ENCODE results near the gene FGG. TPM values are rescaled to one million over a fixed set of nuclear protein-coding genes. Genes with fewer than 3 reads are reported as not detected.

Gene FGG
- total and polyA plus RNA-seq, 2 donors (not counting 1 experiment from before 2014, with no cell fraction given): not detected

DNA sequence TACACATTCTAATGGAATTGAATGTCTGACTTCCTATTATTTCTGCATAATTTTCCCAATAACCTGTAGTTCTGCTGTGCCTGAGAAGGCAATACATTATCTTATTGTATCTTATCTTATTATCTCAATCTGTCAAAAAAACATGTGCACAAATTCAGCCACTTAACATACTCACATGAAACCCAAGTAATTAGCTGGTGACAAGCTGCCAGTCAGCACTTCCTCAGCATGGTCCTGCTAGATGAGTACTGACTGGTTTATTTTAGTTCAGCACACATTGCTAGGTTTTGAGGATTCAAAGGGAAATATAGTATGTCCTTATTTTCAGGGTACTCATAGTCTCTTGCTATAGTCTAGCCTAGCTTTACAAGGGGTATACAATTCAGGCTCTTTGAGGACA is 17.9 kb upstream of the FGG start:
- TF ChIP-seq, protein P1, sequence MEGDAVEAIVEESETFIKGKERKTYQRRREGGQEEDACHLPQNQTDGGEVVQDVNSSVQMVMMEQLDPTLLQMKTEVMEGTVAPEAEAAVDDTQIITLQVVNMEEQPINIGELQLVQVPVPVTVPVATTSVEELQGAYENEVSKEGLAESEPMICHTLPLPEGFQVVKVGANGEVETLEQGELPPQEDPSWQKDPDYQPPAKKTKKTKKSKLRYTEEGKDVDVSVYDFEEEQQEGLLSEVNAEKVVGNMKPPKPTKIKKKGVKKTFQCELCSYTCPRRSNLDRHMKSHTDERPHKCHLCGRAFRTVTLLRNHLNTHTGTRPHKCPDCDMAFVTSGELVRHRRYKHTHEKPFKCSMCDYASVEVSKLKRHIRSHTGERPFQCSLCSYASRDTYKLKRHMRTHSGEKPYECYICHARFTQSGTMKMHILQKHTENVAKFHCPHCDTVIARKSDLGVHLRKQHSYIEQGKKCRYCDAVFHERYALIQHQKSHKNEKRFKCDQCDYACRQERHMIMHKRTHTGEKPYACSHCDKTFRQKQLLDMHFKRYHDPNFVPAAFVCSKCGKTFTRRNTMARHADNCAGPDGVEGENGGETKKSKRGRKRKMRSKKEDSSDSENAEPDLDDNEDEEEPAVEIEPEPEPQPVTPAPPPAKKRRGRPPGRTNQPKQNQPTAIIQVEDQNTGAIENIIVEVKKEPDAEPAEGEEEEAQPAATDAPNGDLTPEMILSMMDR (IDR thresholded peaks at IDR 0.05): no peak
- H3K27ac ChIP-seq (ENCODE audit: low read length in 2 of 2): no peak overlapping the region
- ChIA-PET CTCF (interaction anchor here (1.4 to 1.9 kb wide), 2 partner anchors 10 to 12 kb away, joined by 3 to 6 read pairs; no protein-coding TSS in a partner anchor), POLR2A (no interaction called here)
- peaks cover 0 to 1% (median 0%) of the 10 kb centered on the region in 3 donors for H3K9me3 ChIP-seq (ENCODE audit: control extremely low read depth in 1 of 3, control insufficient read depth in 2 of 3, insufficient read depth in 1 of 3, low read length in 2 of 3)
- ATAC-seq (ENCODE audit: low read depth): no peak
- no peak overlapping the region for H3K4me3 ChIP-seq (ENCODE audit: control extremely low read depth in 1 of 5, extremely low read depth in 1 of 5, insufficient read depth in 1 of 5, low read depth in 2 of 5, low read length in 4 of 5)
- H2AFZ ChIP-seq (ENCODE audit: insufficient read depth, low read depth, low read length, poor library complexity, severe bottlenecking): no peak overlapping the region
- H4K20me1 ChIP-seq (ENCODE audit: control insufficient read depth, insufficient read depth, low read length, poor library complexity, severe bottlenecking): no peaks in the 10 kb centered on the region
- Mint-ChIP-seq H3K9me3 (ENCODE audit: insufficient read depth) (no peaks in the 10 kb centered on the region), H3K27me3 (peaks cover 35% of the 10 kb centered on the region), H3K27ac (no peak overlapping the region), H3K4me3 (no peak overlapping the region), H3K4me1 (peaks cover 2% of the 10 kb centered on the region)
- peaks cover 0 to 43% (median 33%) of the 10 kb centered on the region in 4 experiments for H3K27me3 ChIP-seq (replicated peaks in 1 of 4; ENCODE audit: control extremely low read depth in 1 of 4, control insufficient read depth in 3 of 4, insufficient read depth in 4 of 4, low read length in 3 of 4)
- intact Hi-C loops (cut with micrococcal nuclease): no loop called here
- no peak for DNase-seq
- H3K4me1 ChIP-seq (ENCODE audit: control insufficient read depth in 2 of 2, insufficient read depth in 2 of 2, low read length in 2 of 2): peaks cover 9 to 13% of the 10 kb centered on the region in 2 donors
- no peaks in the 10 kb centered on the region for H3K36me3 ChIP-seq (replicated peaks in 1 of 2; ENCODE audit: control extremely low read depth in 1 of 2, control insufficient read depth in 1 of 2, extremely low read depth in 1 of 2, insufficient read depth in 2 of 2, low read length in 1 of 2)
- H3K79me2 ChIP-seq (ENCODE audit: control insufficient read depth, insufficient read depth, low read length): no peaks in the 10 kb centered on the region
- H3K4me2 ChIP-seq (replicated peaks; ENCODE audit: low read depth, low read length, poor library complexity, severe bottlenecking): no peak overlapping the region
- H3K9ac ChIP-seq (ENCODE audit: low read length): no peak overlapping the region

DNA sequence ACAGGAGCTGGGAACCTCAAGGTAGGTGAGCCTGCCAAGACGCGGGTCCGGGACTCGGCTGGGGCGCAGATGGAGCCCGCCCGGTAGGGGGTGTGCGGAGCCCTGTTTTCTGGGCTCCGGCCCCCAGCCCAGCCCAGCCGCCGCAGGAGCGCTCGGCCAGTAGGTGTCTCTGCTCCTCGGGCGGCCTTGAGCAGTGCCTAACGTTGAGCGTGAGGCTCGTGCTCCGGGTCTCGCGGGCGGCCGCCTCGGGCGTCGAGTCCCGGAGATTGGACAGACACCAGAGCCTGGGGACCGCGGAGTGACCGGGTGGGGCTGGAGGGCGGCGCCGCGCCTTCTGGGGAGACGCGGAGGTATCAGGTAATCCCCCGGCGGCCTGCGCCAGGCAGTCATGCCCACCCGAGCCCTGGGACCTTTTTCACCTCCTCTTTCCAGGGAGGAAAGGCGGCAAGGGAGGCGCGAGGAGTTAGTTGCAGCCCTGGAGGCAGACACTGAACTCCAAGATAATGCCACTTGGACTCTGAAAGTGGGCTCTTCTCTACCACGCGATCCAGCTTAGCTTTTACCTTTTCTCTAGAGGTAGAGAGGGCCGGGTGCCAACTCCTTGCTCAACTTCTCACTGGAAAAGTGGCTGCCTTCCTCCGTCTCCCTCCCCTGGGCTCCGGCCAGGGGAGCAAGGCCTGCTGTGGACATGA is 14.5 kb upstream of the FGG start:
- Histone ChIP-seq H3K4me3 (ENCODE audit: control extremely low read depth in 1 of 5, extremely low read depth in 1 of 5, insufficient read depth in 1 of 5, low read depth in 2 of 5, low read length in 4 of 5) (peak overlapping the region in 4 of 5 experiments; percentile 26 to 46 (median 36)), H3K4me1 (ENCODE audit: control insufficient read depth in 2 of 2, insufficient read depth in 2 of 2, low read length in 2 of 2) (peaks cover 9 to 13% of the 10 kb centered on the region in 2 donors), H3K36me3 (replicated peaks in 1 of 2; ENCODE audit: control extremely low read depth in 1 of 2, control insufficient read depth in 1 of 2, extremely low read depth in 1 of 2, insufficient read depth in 2 of 2, low read length in 1 of 2) (no peaks in the 10 kb centered on the region), H3K9me3 (ENCODE audit: control extremely low read depth in 1 of 3, control insufficient read depth in 2 of 3, insufficient read depth in 1 of 3, low read length in 2 of 3) (peaks cover 0 to 1% (median 0%) of the 10 kb centered on the region in 3 donors), H3K9ac (ENCODE audit: low read length) (peak overlapping the region; percentile 42), H3K4me2 (replicated peaks; ENCODE audit: low read depth, low read length, poor library complexity, severe bottlenecking) (peak overlapping the region; percentile 81), H3K79me2 (ENCODE audit: control insufficient read depth, insufficient read depth, low read length) (no peaks in the 10 kb centered on the region), H2AFZ (ENCODE audit: insufficient read depth, low read depth, low read length, poor library complexity, severe bottlenecking) (peak overlapping the region; percentile 86), H3K27ac (ENCODE audit: low read length in 2 of 2) (no peak overlapping the region), H3K27me3 (replicated peaks in 1 of 4; ENCODE audit: control extremely low read depth in 1 of 4, control insufficient read depth in 3 of 4, insufficient read depth in 4 of 4, low read length in 3 of 4) (peaks cover 0 to 33% (median 29%) of the 10 kb centered on the region in 4 experiments), H4K20me1 (ENCODE audit: control insufficient read depth, insufficient read depth, low read length, poor library complexity, severe bottlenecking) (no peaks in the 10 kb centered on the region)
- intact Hi-C loops (cut with micrococcal nuclease): loop anchor here (10.0 kb wide), 1 partner anchor 1328 kb away; the partner anchor contains the start of gene CTSO
- ATAC-seq (ENCODE audit: low read depth) (peak; percentile 98), DNase-seq (peak; percentile 74)
- ChIA-PET POLR2A (no interaction called here), CTCF (interaction anchor here (1.6 to 13.8 kb wide), 2 partner anchors 11 to 71 kb away, joined by 3 to 357 read pairs; partner anchors contain the start of genes FGB and PLRG1)
- Mint-ChIP-seq H3K27me3 (peaks cover 34% of the 10 kb centered on the region), H3K9me3 (ENCODE audit: insufficient read depth) (no peaks in the 10 kb centered on the region), H3K4me1 (peaks cover 2% of the 10 kb centered on the region), H3K4me3 (peak overlapping the region; percentile 35), H3K27ac (no peak overlapping the region)
- TF ChIP-seq EZH2 (IDR thresholded peaks at IDR 0.05; ENCODE audit: borderline replicate concordance, insufficient read depth, low read depth, low read length, poor library complexity, severe bottlenecking): no peak
- TF ChIP-seq, protein P1 (IDR thresholded peaks at IDR 0.05): peak; percentile 54
- WGBS (ENCODE audit: insufficient coverage): 10% methylated on average over 48 of the region's 48 CpGs

Measured in B cell (primary cell).